ENCODE data around the gene KLHL20.
A peak's percentile ranks its signal among the peaks of the same experiment; 100 is the strongest.
"Not testable (repeated sequence)": the region's sequence is repeated elsewhere in the genome, so short reads cannot be mapped to it uniquely, and the experiment has no call there.

Gene KLHL20

GRCh38 chr1:173758110-173758509 lies 43.3 kb downstream of the KLHL20 start:
- no peak for DNase-seq

- DNase-seq = no peak
Measured at GRCh38 chr1:173758980-173759379, 44.2 kb downstream of the KLHL20 start.

- not testable (repeated sequence) for DNase-seq
Measured at GRCh38 chr1:173764331-173764730, 49.5 kb downstream of the KLHL20 start.

- DNase-seq = no peak
Measured at GRCh38 chr1:173768206-173768605, 53.4 kb downstream of the KLHL20 start.

GRCh38 chr1:173768827-173769226 lies 54.0 kb downstream of the KLHL20 start:
- DNase-seq = no peak

GRCh38 chr1:173770330-173770729 lies 55.5 kb downstream of the KLHL20 start:
- not testable (repeated sequence) for DNase-seq

GRCh38 chr1:173771560-173771959 lies 56.8 kb downstream of the KLHL20 start:
- DNase-seq = no peak

- no peak for DNase-seq
Measured at GRCh38 chr1:173775578-173776226, 60.9 kb downstream of the KLHL20 start.

- DNase-seq = no peak
Measured at GRCh38 chr1:173779936-173780335, 65.2 kb downstream of the KLHL20 start.

- DNase-seq = no peak
Measured at GRCh38 chr1:173784997-173785396, 70.2 kb downstream of the KLHL20 start.

GRCh38 chr1:173789841-173790240 lies 75.1 kb downstream of the KLHL20 start:
- no peak for DNase-seq

- DNase-seq = no peak
Measured at GRCh38 chr1:173798078-173798477, 83.3 kb downstream of the KLHL20 start.

GRCh38 chr1:173799995-173800394 lies 85.2 kb downstream of the KLHL20 start:
- DNase-seq = not testable (repeated sequence)

- DNase-seq = no peak
Measured at GRCh38 chr1:173802961-173803360, 88.2 kb downstream of the KLHL20 start.

GRCh38 chr1:173813654-173814053 lies 98.9 kb downstream of the KLHL20 start:
- DNase-seq = not testable (repeated sequence)

- no peak for DNase-seq
Measured at GRCh38 chr1:173818459-173818858, 103.7 kb downstream of the KLHL20 start.

GRCh38 chr1:173821680-173822079 lies 106.9 kb downstream of the KLHL20 start:
- DNase-seq = no peak

- no peak for DNase-seq
Measured at GRCh38 chr1:173823781-173824314, 109.1 kb downstream of the KLHL20 start.

GRCh38 chr1:173824315-173825081 lies 109.7 kb downstream of the KLHL20 start, which contains the start of the genes CENPL and DARS2:
Gene CENPL (minus strand): TSS chr1:173824883. CDS start chr1:173811299, 13,584 bp downstream.
Gene DARS2 (plus strand): TSS chr1:173824673. CDS start chr1:173825230, 557 bp downstream.
- DNase-seq = peak; percentile 99

GRCh38 chr1:173827611-173828010 lies 112.8 kb downstream of the KLHL20 start:
- DNase-seq = no peak

- DNase-seq = no peak
Measured at GRCh38 chr1:173832748-173833147, 118.0 kb downstream of the KLHL20 start.

All from NCI-H187 (cell line).